Measurements from ENCODE around the gene BHLHE41.

The BHLHE41 gene

DNA sequence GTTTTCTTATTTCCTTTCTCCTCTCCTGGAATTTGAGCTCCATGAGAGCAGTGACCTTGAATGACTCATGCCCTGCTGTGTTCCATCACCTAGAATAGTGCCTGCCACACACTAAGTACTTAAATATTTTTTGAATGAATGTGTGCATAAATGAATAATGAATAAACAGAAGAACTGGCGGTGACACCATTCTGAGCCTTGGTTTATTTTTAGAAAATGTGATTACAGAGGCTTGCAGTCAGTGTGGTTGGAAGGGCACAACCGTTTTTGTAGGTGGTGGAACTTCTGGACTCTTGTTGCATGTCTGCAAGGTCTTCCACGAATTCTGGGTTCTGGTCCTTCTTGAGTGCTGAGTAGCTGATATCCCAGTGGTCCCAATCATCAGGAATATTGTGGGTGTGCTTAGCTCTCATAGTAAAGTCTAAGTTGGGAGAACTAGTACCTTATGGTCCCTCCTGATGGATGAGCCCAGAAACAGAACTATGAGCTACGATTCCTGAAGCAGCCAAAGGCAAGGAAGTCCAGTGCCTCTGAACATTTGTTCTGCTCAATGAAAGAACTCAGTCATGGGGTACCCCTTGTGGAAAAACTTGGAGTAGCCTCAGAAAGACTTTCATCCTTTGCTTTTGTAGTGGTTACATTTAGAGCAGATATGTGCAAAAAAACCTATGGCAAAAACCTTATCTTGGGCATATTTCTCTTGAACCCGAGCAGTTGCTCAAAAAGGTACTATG, 28.8 kb upstream of the BHLHE41 start:
- H3K27ac ChIP-seq (ENCODE audit: low read length) = no peak overlapping the region
- H3K36me3 ChIP-seq (ENCODE audit: control insufficient read depth in 2 of 2, insufficient read depth in 2 of 2, low read length in 2 of 2) = no peaks in the 10 kb centered on the region
- peaks cover 13% of the 10 kb centered on the region for H3K4me1 ChIP-seq (ENCODE audit: control insufficient read depth, insufficient read depth, low read length)

DNA sequence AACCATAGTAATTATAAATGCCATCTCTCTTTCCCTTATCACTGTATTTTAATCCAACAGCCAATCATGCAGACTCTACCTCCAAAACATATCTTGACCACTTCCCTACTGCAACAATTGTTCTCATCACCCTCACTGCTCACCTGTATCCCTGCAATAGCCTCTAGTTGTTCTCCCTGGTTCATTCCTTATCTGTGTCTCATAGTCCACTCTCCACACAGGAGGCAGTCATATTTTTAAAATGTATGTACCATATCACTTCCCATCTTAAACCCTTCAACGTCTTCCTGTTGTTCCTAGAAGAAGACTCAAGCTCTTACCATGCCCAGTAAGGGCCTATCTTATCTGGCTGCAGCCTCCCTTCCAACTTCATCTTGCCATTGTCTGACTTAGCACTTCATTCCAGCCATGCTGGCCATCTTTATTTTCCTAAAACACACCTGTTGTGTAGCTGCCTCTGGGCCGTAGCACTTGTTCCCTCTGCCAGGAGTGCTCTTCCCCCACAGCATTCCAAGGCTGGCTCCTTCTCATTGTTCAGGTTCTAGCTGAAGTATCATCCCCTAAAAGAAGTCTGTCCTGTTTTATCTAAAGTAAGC, 27.8 kb upstream of the BHLHE41 start:
- no peaks in the 10 kb centered on the region for H3K9me3 ChIP-seq (ENCODE audit: control insufficient read depth in 2 of 2, low read length in 2 of 2)
- H3K9ac ChIP-seq (ENCODE audit: low read length in 2 of 2) = no peak overlapping the region
- H3K27ac ChIP-seq (ENCODE audit: low read length) = no peak overlapping the region
- no peaks in the 10 kb centered on the region for H3K36me3 ChIP-seq (ENCODE audit: control insufficient read depth in 2 of 2, insufficient read depth in 2 of 2, low read length in 2 of 2)
- H3K4me3 ChIP-seq (ENCODE audit: low read length in 2 of 2) = no peak overlapping the region
- H3K27me3 ChIP-seq (ENCODE audit: control insufficient read depth in 1 of 2, insufficient read depth in 2 of 2, low read length in 2 of 2) = no peaks in the 10 kb centered on the region
- H3K4me1 ChIP-seq (ENCODE audit: control insufficient read depth, insufficient read depth, low read length) = peaks cover 13% of the 10 kb centered on the region

More for the DNA sequence above, 28.8 kb upstream of the BHLHE41 start:
- Histone ChIP-seq H3K4me3 (ENCODE audit: low read length in 2 of 2) (no peak overlapping the region), H3K9me3 (ENCODE audit: control insufficient read depth in 2 of 2, low read length in 2 of 2) (no peaks in the 10 kb centered on the region), H3K27me3 (ENCODE audit: control insufficient read depth in 1 of 2, insufficient read depth in 2 of 2, low read length in 2 of 2) (no peaks in the 10 kb centered on the region), H3K9ac (ENCODE audit: low read length in 2 of 2) (no peak overlapping the region)

DNA sequence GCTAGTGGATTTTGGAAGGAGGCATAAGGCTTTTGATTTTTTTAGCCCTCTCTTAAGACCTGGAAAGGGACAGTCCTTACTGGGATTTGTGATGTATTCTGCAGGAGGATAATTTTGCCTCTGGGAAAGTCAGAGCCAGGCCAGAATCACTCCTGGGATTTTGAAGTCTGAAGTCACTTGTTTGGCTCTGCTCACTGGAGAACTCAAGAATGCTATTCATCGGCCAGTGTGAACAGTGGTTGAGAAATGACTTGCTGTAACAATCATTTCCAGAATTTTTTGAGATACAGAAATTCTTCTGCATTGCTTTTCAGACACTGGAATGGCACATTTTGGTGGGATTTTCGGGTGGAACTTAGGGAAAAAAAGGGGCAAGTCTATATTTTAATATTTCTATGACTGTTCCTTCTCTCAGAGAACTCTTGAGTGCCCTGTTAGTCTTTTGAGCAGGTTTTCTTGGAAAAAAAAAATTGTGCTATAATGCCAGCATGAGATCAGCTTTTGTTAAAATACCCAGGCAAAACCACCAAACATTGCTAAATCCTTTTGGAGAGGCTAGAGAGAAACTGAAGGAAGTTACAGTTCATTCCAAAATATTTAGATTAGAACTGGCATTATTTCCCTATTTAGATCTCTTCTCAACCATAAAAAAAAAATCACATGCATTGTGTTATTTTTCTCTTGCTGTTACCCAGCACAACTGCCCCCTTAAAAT, 26.1 kb upstream of the BHLHE41 start:
- Histone ChIP-seq H3K4me3 (ENCODE audit: low read length in 2 of 2) (no peak overlapping the region), H3K36me3 (ENCODE audit: control insufficient read depth in 2 of 2, insufficient read depth in 2 of 2, low read length in 2 of 2) (no peaks in the 10 kb centered on the region), H3K9me3 (ENCODE audit: control insufficient read depth in 2 of 2, low read length in 2 of 2) (no peaks in the 10 kb centered on the region), H3K27ac (ENCODE audit: low read length) (no peak overlapping the region), H3K9ac (ENCODE audit: low read length in 2 of 2) (no peak overlapping the region), H3K27me3 (ENCODE audit: control insufficient read depth in 1 of 2, insufficient read depth in 2 of 2, low read length in 2 of 2) (peaks cover 0 to 2% of the 10 kb centered on the region in 2 donors), H3K4me1 (ENCODE audit: control insufficient read depth, insufficient read depth, low read length) (peaks cover 13% of the 10 kb centered on the region)

DNA sequence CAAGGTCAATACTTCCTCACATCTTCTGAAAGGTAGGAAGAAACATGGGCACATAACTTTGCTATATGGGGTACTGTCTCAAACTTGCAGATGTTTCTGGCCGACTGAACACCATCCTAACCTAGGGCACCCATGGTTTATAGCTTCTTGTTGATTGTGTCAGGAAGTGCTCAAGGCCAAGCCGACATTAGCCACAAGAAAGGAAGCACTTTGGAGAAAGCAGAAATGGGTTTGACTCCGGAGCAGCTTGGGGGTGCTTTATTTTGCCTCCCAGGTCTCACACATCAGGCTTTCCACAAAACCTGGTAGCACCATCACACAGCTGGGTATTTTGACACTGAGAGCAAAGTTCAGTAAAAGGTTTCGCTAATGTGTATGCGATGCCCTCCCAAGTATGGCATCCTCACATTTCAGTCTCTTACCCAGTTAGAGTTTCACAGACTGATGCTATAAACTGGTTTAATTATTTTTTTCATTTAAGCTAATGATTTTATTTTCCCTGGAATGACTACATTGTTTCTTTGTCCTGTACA, 25.2 kb upstream of the BHLHE41 start:
- Histone ChIP-seq H3K36me3 (ENCODE audit: control insufficient read depth in 2 of 2, insufficient read depth in 2 of 2, low read length in 2 of 2) (no peaks in the 10 kb centered on the region), H3K4me3 (ENCODE audit: low read length in 2 of 2) (no peak overlapping the region), H3K27ac (ENCODE audit: low read length) (no peak overlapping the region), H3K9me3 (ENCODE audit: control insufficient read depth in 2 of 2, low read length in 2 of 2) (no peaks in the 10 kb centered on the region), H3K9ac (ENCODE audit: low read length in 2 of 2) (no peak overlapping the region), H3K4me1 (ENCODE audit: control insufficient read depth, insufficient read depth, low read length) (peaks cover 13% of the 10 kb centered on the region), H3K27me3 (ENCODE audit: control insufficient read depth in 1 of 2, insufficient read depth in 2 of 2, low read length in 2 of 2) (peaks cover 0 to 3% of the 10 kb centered on the region in 2 donors)

DNA sequence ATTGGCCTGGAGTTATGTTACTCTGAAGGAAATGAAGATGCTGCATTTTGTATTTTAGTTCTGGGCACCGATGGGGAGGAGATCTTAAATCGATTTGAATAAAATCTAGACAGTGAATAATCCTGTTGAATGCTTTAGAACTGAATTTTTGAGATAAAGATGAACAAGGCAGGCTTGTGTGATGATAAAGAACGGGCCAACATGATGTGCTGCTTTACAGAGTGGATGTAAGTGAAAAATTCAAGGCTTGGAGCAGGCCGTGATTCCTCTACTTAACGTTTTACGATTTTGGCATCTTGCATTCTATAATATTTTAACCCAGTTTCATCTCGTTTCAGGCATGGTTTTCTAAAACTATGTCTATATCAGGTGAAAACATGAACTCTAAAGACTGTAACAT, 23.5 kb upstream of the BHLHE41 start:
- Histone ChIP-seq H3K9me3 (ENCODE audit: control insufficient read depth in 2 of 2, low read length in 2 of 2) (no peaks in the 10 kb centered on the region), H3K36me3 (ENCODE audit: control insufficient read depth in 2 of 2, insufficient read depth in 2 of 2, low read length in 2 of 2) (no peaks in the 10 kb centered on the region), H3K27ac (ENCODE audit: low read length) (no peak overlapping the region)

DNA sequence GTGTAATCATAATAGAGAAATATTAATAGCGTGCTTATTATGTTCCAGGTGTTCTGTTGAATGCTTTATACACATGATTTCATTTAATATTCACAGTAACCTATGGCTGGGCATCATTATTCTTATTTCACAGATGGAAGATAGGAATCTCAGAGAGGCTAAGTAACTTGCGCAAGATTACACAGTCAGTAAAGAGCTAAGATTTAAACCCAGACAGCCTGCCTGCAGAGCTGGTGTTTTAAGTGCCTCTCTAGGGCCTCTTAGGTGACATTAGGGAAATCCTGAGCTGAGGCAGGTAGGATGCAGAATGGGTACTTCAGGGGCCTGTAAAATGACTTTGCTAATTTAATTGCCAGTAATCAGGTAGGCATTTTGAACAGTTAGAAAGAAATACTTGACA, 18.5 kb upstream of the BHLHE41 start:
- no peaks in the 10 kb centered on the region for H3K9me3 ChIP-seq (ENCODE audit: control insufficient read depth in 2 of 2, low read length in 2 of 2)
- H3K27me3 ChIP-seq (ENCODE audit: control insufficient read depth in 1 of 2, insufficient read depth in 2 of 2, low read length in 2 of 2) = peaks cover 2 to 5% of the 10 kb centered on the region in 2 donors
- no peak overlapping the region for H3K27ac ChIP-seq (ENCODE audit: low read length)
- H3K4me3 ChIP-seq (ENCODE audit: low read length in 2 of 2) = no peak overlapping the region
- no peaks in the 10 kb centered on the region for H3K36me3 ChIP-seq (ENCODE audit: control insufficient read depth in 2 of 2, insufficient read depth in 2 of 2, low read length in 2 of 2)
- no peak overlapping the region for H3K9ac ChIP-seq (ENCODE audit: low read length in 2 of 2)
- H3K4me1 ChIP-seq (ENCODE audit: control insufficient read depth, insufficient read depth, low read length) = no peaks in the 10 kb centered on the region

More for the DNA sequence above, 23.5 kb upstream of the BHLHE41 start:
- Histone ChIP-seq H3K27me3 (ENCODE audit: control insufficient read depth in 1 of 2, insufficient read depth in 2 of 2, low read length in 2 of 2) (peaks cover 0 to 5% of the 10 kb centered on the region in 2 donors), H3K4me1 (ENCODE audit: control insufficient read depth, insufficient read depth, low read length) (peaks cover 7% of the 10 kb centered on the region), H3K4me3 (ENCODE audit: low read length in 2 of 2) (no peak overlapping the region), H3K9ac (ENCODE audit: low read length in 2 of 2) (no peak overlapping the region)

DNA sequence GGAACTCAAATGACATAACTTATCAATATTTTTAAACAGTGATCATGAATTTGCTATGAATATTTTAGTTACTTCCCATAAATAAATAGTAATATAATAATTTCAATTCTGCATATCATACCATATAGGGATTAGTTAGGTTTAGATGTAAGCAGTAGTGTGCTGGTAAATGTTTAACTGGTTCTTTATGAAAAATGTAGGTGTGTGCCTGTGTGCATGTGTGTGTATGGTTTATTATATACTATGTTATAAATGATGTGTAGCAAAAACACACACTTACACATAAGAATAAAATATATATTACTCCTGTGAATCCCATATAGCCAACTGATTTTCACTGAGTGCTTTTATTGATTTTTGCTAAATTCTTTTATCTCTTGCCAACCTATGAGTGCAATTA, 14.0 kb upstream of the BHLHE41 start:
- Histone ChIP-seq H3K27ac (ENCODE audit: low read length) (no peak overlapping the region), H3K27me3 (ENCODE audit: control insufficient read depth in 1 of 2, insufficient read depth in 2 of 2, low read length in 2 of 2) (peaks cover 0 to 2% of the 10 kb centered on the region in 2 donors), H3K4me3 (ENCODE audit: low read length in 2 of 2) (no peak overlapping the region), H3K9ac (ENCODE audit: low read length in 2 of 2) (no peak overlapping the region), H3K4me1 (ENCODE audit: control insufficient read depth, insufficient read depth, low read length) (peaks cover 7% of the 10 kb centered on the region), H3K36me3 (ENCODE audit: control insufficient read depth in 2 of 2, insufficient read depth in 2 of 2, low read length in 2 of 2) (no peaks in the 10 kb centered on the region), H3K9me3 (ENCODE audit: control insufficient read depth in 2 of 2, low read length in 2 of 2) (no peaks in the 10 kb centered on the region)

DNA sequence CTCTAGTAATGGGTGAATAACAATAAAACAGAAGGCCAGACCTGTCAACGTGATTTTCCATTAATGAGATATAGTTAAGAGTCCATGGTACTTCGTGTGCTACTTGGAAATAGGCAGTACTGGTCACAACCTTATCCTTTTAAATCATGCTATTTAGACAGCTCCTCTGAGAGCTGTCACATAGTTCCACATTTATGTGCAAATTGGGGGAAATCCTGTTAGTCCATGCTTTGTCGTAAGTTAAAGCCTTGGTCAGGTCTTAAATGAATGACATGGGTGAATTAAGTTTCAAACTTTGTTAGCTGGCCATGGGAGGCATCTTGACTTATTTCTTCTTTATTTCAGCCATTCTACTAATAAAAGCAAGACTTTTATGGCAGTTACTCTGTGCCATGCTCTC, 11.9 kb upstream of the BHLHE41 start:
- H3K36me3 ChIP-seq (ENCODE audit: control insufficient read depth in 2 of 2, insufficient read depth in 2 of 2, low read length in 2 of 2) = no peaks in the 10 kb centered on the region
- H3K4me3 ChIP-seq (ENCODE audit: low read length in 2 of 2) = no peak overlapping the region
- H3K4me1 ChIP-seq (ENCODE audit: control insufficient read depth, insufficient read depth, low read length) = peaks cover 7% of the 10 kb centered on the region
- no peaks in the 10 kb centered on the region for H3K27me3 ChIP-seq (ENCODE audit: control insufficient read depth in 1 of 2, insufficient read depth in 2 of 2, low read length in 2 of 2)
- H3K9me3 ChIP-seq (ENCODE audit: control insufficient read depth in 2 of 2, low read length in 2 of 2) = no peaks in the 10 kb centered on the region
- no peak overlapping the region for H3K27ac ChIP-seq (ENCODE audit: low read length)
- no peak overlapping the region for H3K9ac ChIP-seq (ENCODE audit: low read length in 2 of 2)

DNA sequence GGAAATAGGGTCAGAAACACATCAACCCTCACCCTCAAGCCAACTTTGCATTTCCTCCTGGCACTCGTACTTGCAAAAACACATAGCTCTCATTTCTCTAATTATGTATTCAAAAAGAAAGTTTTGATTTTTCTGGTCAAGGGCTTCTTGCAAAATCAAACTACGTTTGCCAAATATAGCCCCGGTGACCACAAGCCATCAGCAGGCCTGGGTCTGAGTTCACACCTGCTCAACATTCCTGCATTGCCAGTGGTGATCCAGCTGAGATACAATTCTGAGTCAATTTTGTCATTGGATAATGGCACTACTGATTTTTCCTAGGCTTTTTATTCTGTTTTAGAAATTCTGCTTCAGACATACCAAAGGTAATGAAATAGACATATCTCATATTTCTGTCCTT, 10.7 kb upstream of the BHLHE41 start:
- H3K27me3 ChIP-seq (ENCODE audit: control insufficient read depth in 1 of 2, insufficient read depth in 2 of 2, low read length in 2 of 2) = no peaks in the 10 kb centered on the region
- H3K4me1 ChIP-seq (ENCODE audit: control insufficient read depth, insufficient read depth, low read length) = peaks cover 7% of the 10 kb centered on the region
- H3K9ac ChIP-seq (ENCODE audit: low read length in 2 of 2) = no peak overlapping the region
- H3K4me3 ChIP-seq (ENCODE audit: low read length in 2 of 2) = no peak overlapping the region
- H3K36me3 ChIP-seq (ENCODE audit: control insufficient read depth in 2 of 2, insufficient read depth in 2 of 2, low read length in 2 of 2) = no peaks in the 10 kb centered on the region
- peak overlapping the region; percentile 4 for H3K27ac ChIP-seq (ENCODE audit: low read length)
- H3K9me3 ChIP-seq (ENCODE audit: control insufficient read depth in 2 of 2, low read length in 2 of 2) = no peaks in the 10 kb centered on the region

DNA sequence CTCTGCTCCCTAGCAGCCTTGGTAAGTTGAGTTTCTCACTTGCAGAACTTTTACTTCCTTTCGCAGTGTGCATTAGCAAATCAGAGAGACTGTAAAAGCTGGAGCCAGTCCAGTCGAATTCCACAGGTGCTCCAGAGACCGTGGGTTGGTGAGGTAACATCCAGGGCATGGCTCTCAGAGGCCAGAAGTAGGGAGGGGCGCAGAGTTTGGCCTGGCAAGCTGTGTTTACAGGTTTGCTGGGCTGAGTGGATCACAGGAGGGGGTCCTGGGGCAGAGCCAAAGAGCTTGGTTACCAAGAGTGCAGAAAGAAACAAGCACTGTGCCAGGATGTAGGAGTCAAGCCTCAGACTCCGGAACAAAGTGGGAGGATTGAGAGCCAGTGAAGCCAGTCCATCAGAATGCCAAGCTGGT, 10.2 kb upstream of the BHLHE41 start:
- Histone ChIP-seq H3K36me3 (ENCODE audit: control insufficient read depth in 2 of 2, insufficient read depth in 2 of 2, low read length in 2 of 2) (no peaks in the 10 kb centered on the region), H3K4me1 (ENCODE audit: control insufficient read depth, insufficient read depth, low read length) (peaks cover 7% of the 10 kb centered on the region), H3K27me3 (ENCODE audit: control insufficient read depth in 1 of 2, insufficient read depth in 2 of 2, low read length in 2 of 2) (no peaks in the 10 kb centered on the region), H3K9ac (ENCODE audit: low read length in 2 of 2) (no peak overlapping the region), H3K27ac (ENCODE audit: low read length) (peak overlapping the region; percentile 4), H3K9me3 (ENCODE audit: control insufficient read depth in 2 of 2, low read length in 2 of 2) (no peaks in the 10 kb centered on the region), H3K4me3 (ENCODE audit: low read length in 2 of 2) (peak overlapping the region in 1 of 2 donors; percentile 29)
